Naive thymus-derived CD8-positive, alpha-beta T cell (primary cell): ENCODE data around the gene POLDIP3. TPM values are rescaled to one million over a fixed set of nuclear protein-coding genes. Genes with fewer than 3 reads are reported as not detected.

Source experiments
- ATAC-seq, 2 donors: fragments of 150-1000 bp; cut with Tn5 transposase in 1 of 2; sonication (Bioruptor Pico), chemical (Tn5 transposase) in 1 of 2; 1 replicate in 1 of 2; 2 replicates in 1 of 2; pipeline ENCODE4 v1.10.0; 2021; ENCODE audit warnings: mild to moderate bottlenecking in 2 of 2, moderate library complexity in 2 of 2
- POLR2A ChIA-PET: fragments of 350-600 bp; sonication (Branson Sonifier 250); formaldehyde crosslinking; loops from one replicate; lab custom pipeline; 2021; ENCODE audit warnings: antibody characterized with exemption; lab: Charles Lee
- DNase-seq, 10 donors: peaks; one replicate each; pipeline versions ENCODE4 v3.0.0 to v3.0.0-alpha.2; 2020 to 2022
- H3K27ac Mint-ChIP-seq, 10 donors: one replicate each; pipeline ENCODE4 v1.8.0; 2020 to 2022; ENCODE audit warnings: mild to moderate bottlenecking in 10 of 10, mixed read lengths in 10 of 10, moderate library complexity in 4 of 10, inconsistent platforms in 1 of 10
- H3K27me3 Mint-ChIP-seq, 5 donors: one replicate each; pipeline ENCODE4 v1.8.0; 2021 to 2022; ENCODE audit warnings: mixed read lengths in 5 of 5
- H3K36me3 Mint-ChIP-seq, 3 donors: one replicate each; pipeline ENCODE4 v1.8.0; 2020 to 2022; ENCODE audit warnings: mixed read lengths in 3 of 3, mild to moderate bottlenecking in 2 of 3, inconsistent platforms in 1 of 3
- H3K4me1 Mint-ChIP-seq, 4 donors: one replicate each; pipeline ENCODE4 v1.8.0; 2021 to 2022; ENCODE audit warnings: mixed read lengths in 4 of 4
- H3K4me3 Mint-ChIP-seq, 10 donors: one replicate each; pipeline ENCODE4 v1.8.0; 2020 to 2022; ENCODE audit warnings: mild to moderate bottlenecking in 10 of 10, mixed read lengths in 10 of 10, moderate library complexity in 6 of 10, inconsistent platforms in 1 of 10
- H3K9me3 Mint-ChIP-seq, 9 donors: one replicate each; pipeline ENCODE4 v1.8.0; 2020 to 2022; ENCODE audit warnings: mixed read lengths in 9 of 9, mild to moderate bottlenecking in 3 of 9, inconsistent platforms in 1 of 9, moderate library complexity in 1 of 9
- polyA plus RNA-seq, 3 donors: library from polyadenylated mRNA; unstranded; fragments of 300-500 nt; fragmentation: Illumina TruSeq; gene quantifications; one replicate each; pipeline ENCODE4 v1.2.3, GENCODE V29; 2021
- total RNA-seq, 8 experiments: library from RNA in 2 of 8; stranded (reverse) in 2 of 8; gene quantifications; one replicate each; pipeline ENCODE4 v1.2.3 and lab custom pipeline; 2021 to 2026

POLDIP3 gene
- total and polyA plus RNA-seq, 5 experiments from 2014 or later = 60.7 to 93.6 (median 81.1) TPM

- no peaks in the 10 kb centered on the region for H3K9me3 Mint-ChIP-seq
- no peak for DNase-seq
- H3K4me1 Mint-ChIP-seq = peaks cover 17 to 50% (median 47%) of the 10 kb centered on the region in 4 donors
- H3K36me3 Mint-ChIP-seq = no peaks in the 10 kb centered on the region
- peak overlapping the region; percentile 93 to 100 (median 98) for H3K27ac Mint-ChIP-seq
- no peaks in the 10 kb centered on the region for H3K27me3 Mint-ChIP-seq
- peak overlapping the region; percentile 81 to 100 (median 98) for H3K4me3 Mint-ChIP-seq
- POLR2A ChIA-PET = interaction anchor here (6.2 kb wide), 1 partner anchor 33 kb away, joined by 54 read pairs; the partner anchor contains the start of gene POLDIP3
- ATAC-seq = no peak
Measured at GRCh38 chr22:42648017-42648367, 33.3 kb upstream of the POLDIP3 start.

- no peaks in the 10 kb centered on the region for H3K27me3 Mint-ChIP-seq
- peaks cover 20 to 56% (median 50%) of the 10 kb centered on the region in 4 donors for H3K4me1 Mint-ChIP-seq
- no peaks in the 10 kb centered on the region for H3K9me3 Mint-ChIP-seq
- no peak for DNase-seq
- peak overlapping the region in 5 of 10 donors; percentile 32 to 93 (median 88) for H3K27ac Mint-ChIP-seq
- POLR2A ChIA-PET = interaction anchor here (0.6 to 6.2 kb wide), 2 partner anchors 32 to 49 kb away, joined by 4 to 54 read pairs; partner anchors contain the start of gene POLDIP3
- no peaks in the 10 kb centered on the region for H3K36me3 Mint-ChIP-seq
- no peak for ATAC-seq
- peak overlapping the region in 9 of 10 donors; percentile 81 to 100 (median 97) for H3K4me3 Mint-ChIP-seq
Measured at GRCh38 chr22:42646569-42647525, 32.2 kb upstream of the POLDIP3 start.

- no peak for ATAC-seq
- POLR2A ChIA-PET = interaction anchor here (6.2 kb wide), 1 partner anchor 31 kb away, joined by 54 read pairs; the partner anchor contains the start of gene POLDIP3
- Mint-ChIP-seq H3K4me3 (peak overlapping the region in 3 of 10 donors; percentile 4 to 29 (median 12)), H3K27me3 (no peaks in the 10 kb centered on the region), H3K36me3 (no peaks in the 10 kb centered on the region), H3K9me3 (no peaks in the 10 kb centered on the region), H3K27ac (peak overlapping the region in 4 of 10 donors; percentile 36 to 77 (median 56)), H3K4me1 (peaks cover 20 to 60% (median 52%) of the 10 kb centered on the region in 4 donors)
- DNase-seq = no peak
Measured at GRCh38 chr22:42645938-42646568, 31.4 kb upstream of the POLDIP3 start.

- H3K27ac Mint-ChIP-seq = peak overlapping the region in 3 of 10 donors; percentile 5 to 83 (median 83)
- no peak for DNase-seq
- H3K4me3 Mint-ChIP-seq = peak overlapping the region in 3 of 10 donors; percentile 22 to 48 (median 28)
- no peaks in the 10 kb centered on the region for H3K27me3 Mint-ChIP-seq
- POLR2A ChIA-PET = interaction anchor here (0.6 to 3.4 kb wide), 2 partner anchors 31 to 1177 kb away, joined by 3 to 12 read pairs; partner anchors contain the start of genes ACO2, PHF5A and POLDIP3
- ATAC-seq = no peak
- no peaks in the 10 kb centered on the region for H3K9me3 Mint-ChIP-seq
- peaks cover 20 to 63% (median 54%) of the 10 kb centered on the region in 4 donors for H3K4me1 Mint-ChIP-seq
- peaks cover 0 to 2% (median 0%) of the 10 kb centered on the region in 3 donors for H3K36me3 Mint-ChIP-seq
Measured at GRCh38 chr22:42645341-42645937, 30.8 kb upstream of the POLDIP3 start.

GRCh38 chr22:42644422-42645340, 30.0 kb upstream of the POLDIP3 start:
- peak overlapping the region in 3 of 10 donors; percentile 16 to 51 (median 22) for H3K4me3 Mint-ChIP-seq
- DNase-seq (no peak), ATAC-seq (no peak)
- H3K9me3 Mint-ChIP-seq = no peaks in the 10 kb centered on the region
- H3K36me3 Mint-ChIP-seq = peaks cover 0 to 2% (median 0%) of the 10 kb centered on the region in 3 donors
- peak overlapping the region in 5 of 10 donors; percentile 5 to 83 (median 69) for H3K27ac Mint-ChIP-seq
- POLR2A ChIA-PET = interaction anchor here (0.6 to 3.4 kb wide), 2 partner anchors 30 to 1176 kb away, joined by 3 to 12 read pairs; partner anchors contain the start of genes ACO2, PHF5A and POLDIP3
- no peaks in the 10 kb centered on the region for H3K27me3 Mint-ChIP-seq
- peaks cover 20 to 66% (median 55%) of the 10 kb centered on the region in 4 donors for H3K4me1 Mint-ChIP-seq

- POLR2A ChIA-PET = interaction anchor here (3.4 kb wide), 1 partner anchor 29 kb away, joined by 12 read pairs; the partner anchor contains the start of gene POLDIP3
Measured at GRCh38 chr22:42643634-42644421, 29.1 kb upstream of the POLDIP3 start.

GRCh38 chr22:42642806-42643633, 28.3 kb upstream of the POLDIP3 start:
- ATAC-seq (no peak), DNase-seq (no peak)
- Mint-ChIP-seq H3K27ac (peak overlapping the region in 1 of 10 donors; percentile 15), H3K4me1 (peaks cover 17 to 62% (median 45%) of the 10 kb centered on the region in 4 donors), H3K4me3 (no peak overlapping the region), H3K9me3 (no peaks in the 10 kb centered on the region), H3K27me3 (no peaks in the 10 kb centered on the region), H3K36me3 (peaks cover 0 to 2% (median 0%) of the 10 kb centered on the region in 3 donors)
- POLR2A ChIA-PET = interaction anchor here (3.4 kb wide), 1 partner anchor 28 kb away, joined by 12 read pairs; the partner anchor contains the start of gene POLDIP3

More at GRCh38 chr22:42643634-42644421, 29.1 kb upstream of the POLDIP3 start:
- Mint-ChIP-seq H3K36me3 (peaks cover 0 to 2% (median 0%) of the 10 kb centered on the region in 3 donors), H3K9me3 (no peaks in the 10 kb centered on the region), H3K27ac (peak overlapping the region in 4 of 10 donors; percentile 21 to 69 (median 52)), H3K4me3 (peak overlapping the region in 1 of 10 donors; percentile 51), H3K4me1 (peaks cover 20 to 68% (median 53%) of the 10 kb centered on the region in 4 donors), H3K27me3 (no peaks in the 10 kb centered on the region)
- ATAC-seq (no peak), DNase-seq (no peak)

- H3K27ac Mint-ChIP-seq = peak overlapping the region in 3 of 10 donors; percentile 4 to 57 (median 18)
- DNase-seq = no peak
Measured at GRCh38 chr22:42641801-42642413, 27.2 kb upstream of the POLDIP3 start.

GRCh38 chr22:42639541-42640241, 25.0 kb upstream of the POLDIP3 start:
- ATAC-seq (peak in 1 of 2 donors; percentile 51), DNase-seq (no peak)
- POLR2A ChIA-PET = no interaction called here
- Mint-ChIP-seq H3K4me1 (peaks cover 8 to 32% (median 21%) of the 10 kb centered on the region in 4 donors), H3K9me3 (no peaks in the 10 kb centered on the region), H3K4me3 (no peak overlapping the region), H3K27me3 (no peaks in the 10 kb centered on the region), H3K27ac (no peak overlapping the region), H3K36me3 (peaks cover 0 to 23% (median 6%) of the 10 kb centered on the region in 3 donors)

More at GRCh38 chr22:42641801-42642413, 27.2 kb upstream of the POLDIP3 start:
- no peak for ATAC-seq
- Mint-ChIP-seq H3K27me3 (no peaks in the 10 kb centered on the region), H3K4me3 (no peak overlapping the region), H3K4me1 (peaks cover 19 to 53% (median 38%) of the 10 kb centered on the region in 4 donors), H3K36me3 (peaks cover 0 to 4% (median 2%) of the 10 kb centered on the region in 3 donors), H3K9me3 (no peaks in the 10 kb centered on the region)
- POLR2A ChIA-PET = interaction anchor here (3.4 kb wide), 1 partner anchor 27 kb away, joined by 12 read pairs; the partner anchor contains the start of gene POLDIP3
